GM12874 (cell line): ENCODE results near the gene MS4A7.

Experiments used
- CTCF ChIP-seq: IDR thresholded peaks from 2 replicates; pipeline ENCODE4 v1.5.1; 2011; ENCODE audit warnings: low read depth, mild to moderate bottlenecking, control low read depth, low read length, moderate library complexity; ENCODE audit not compliant: insufficient read depth

The MS4A7 gene

DNA sequence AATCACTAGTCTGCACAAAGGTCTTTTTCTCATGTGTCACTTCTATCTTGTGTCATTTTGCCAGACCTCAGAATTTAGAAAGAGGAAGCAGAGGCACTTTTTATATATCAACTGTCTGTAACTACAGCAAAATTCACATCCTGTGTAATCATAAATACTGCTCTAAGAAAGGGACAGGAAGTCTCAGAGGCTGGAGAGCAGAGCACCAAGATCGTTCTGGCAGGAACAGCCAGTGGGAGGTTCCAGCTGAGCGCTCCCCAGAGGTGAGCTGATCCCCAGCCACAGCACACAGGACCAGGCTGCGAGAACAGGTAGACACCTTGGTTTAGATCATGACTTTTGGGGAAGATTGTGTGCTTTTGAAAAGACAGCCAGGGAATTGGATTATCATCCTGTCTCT, at the start of gene MS4A7:
MS4A7 (plus strand) TSS at position 179 of the 400 bp plus-strand sequence. CDS start 4,610 bp downstream, outside the sequence.
- TF ChIP-seq CTCF: no peak

DNA sequence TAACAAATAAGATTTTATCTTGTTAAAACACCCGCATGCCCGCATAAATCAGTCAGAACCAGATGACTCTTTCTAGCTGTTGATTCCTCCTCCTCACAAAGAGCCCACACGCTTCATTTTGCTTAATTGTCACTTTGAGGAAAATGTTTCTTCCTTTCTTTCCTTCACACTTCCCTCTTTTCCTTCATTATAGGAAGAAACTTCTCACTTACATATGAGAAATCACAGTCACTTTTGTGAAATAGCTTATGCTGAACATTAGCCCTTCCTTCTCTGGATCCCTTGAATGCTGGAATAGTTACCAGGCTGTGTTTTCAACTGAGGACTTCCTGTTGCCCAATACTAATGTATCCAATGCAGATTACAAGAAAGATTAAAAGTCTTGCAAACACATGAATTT, 45.5 kb upstream of the MS4A7 start:
- no peak for TF ChIP-seq CTCF

DNA sequence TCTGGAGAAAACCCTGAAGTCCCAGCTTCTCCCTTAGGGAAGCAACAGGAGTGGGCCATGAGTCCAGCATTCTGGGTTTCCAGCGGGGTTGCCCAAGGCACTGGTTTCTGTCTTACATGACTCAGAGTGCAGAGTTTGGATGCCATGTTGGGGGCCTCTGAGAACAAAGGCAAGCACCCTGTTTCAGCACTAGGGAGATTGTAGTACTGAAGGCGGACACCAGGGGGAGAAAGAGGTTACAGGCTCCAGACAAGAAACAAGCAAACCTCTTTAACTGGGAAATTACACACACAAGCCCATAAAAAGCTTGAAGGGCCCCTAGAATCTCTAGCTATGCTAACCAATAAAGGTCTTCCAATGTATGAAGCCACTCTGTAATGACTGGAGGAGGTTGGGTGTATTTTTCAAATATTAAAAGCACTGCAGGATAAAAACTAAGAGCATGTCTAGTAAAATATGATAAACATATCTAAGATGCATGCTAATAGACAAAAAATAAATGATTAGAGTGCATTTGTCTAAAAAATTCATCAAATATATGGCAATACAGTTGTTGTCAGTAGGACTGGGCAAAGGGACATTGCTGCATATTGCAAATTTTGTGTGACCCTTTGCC, 44.2 kb upstream of the MS4A7 start:
- TF ChIP-seq CTCF: peak; percentile 86

DNA sequence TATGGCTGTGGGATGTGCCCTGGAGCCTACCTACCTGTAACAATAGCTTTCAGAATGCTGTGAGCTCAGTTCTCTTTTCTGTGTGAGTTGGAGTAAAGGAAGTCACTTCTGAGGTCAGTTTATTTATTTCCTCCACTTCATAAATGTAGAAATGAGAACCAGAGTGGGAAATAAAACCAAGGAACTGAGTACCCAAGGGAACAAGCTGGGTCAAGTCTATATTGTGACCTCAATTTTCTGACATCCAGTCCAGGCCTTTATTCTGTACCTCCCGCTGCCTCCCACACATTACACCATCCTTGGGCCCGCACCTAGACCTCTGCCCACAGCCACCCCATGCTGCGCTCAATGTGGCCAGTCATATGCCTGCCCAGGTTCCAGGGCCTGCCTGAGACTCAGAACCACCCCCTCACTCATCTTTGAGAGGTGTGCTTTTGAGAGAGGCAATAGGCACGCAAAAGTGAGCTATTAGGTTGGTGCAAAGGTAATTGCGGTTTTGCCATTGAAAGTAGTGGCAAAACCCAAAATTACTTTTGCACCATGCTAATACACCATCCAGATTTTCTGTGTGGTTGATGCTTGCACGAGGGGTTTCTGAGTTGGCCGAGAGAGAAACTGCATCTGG, 41.5 kb upstream of the MS4A7 start:
- TF ChIP-seq CTCF: no peak

DNA sequence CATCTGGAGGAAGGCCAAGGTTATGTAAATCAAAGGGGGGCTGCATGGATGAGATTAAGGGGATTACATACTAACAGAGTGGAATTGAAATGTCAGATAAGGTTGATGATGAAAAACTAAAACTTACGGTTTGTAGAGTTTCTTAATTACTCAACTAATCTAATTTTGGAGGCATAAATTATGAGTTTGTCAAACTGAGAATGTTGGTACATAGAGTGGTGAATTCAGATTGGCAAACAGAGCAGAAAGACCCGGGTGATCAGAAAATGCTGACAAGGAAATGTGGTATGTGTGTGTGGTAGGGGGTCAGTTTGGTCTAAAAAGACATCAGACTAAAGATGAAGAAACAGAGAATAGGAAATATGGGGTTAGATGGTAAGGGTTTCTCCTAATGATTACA, 40.3 kb upstream of the MS4A7 start:
- TF ChIP-seq CTCF: no peak

DNA sequence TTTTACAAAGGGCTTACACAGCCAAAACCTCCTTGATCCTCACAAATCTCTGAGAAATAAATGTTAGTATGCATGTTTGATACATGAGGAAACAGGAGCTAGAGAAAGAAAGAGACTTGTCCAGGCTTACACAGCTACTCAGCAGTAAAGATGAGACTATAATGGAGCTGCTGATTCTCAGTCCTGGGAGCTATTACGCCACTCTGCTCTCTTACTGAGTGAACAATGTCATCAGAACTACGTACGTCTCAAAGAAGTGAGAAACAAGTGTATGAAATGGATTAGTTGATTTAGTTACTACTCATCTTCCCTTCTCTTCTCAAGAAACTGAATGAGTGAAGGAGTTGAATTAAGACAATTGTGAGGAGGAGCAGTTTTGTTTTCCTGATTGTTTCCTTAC, 39.0 kb upstream of the MS4A7 start:
- TF ChIP-seq CTCF: no peak

- TF ChIP-seq CTCF: peak; percentile 52; the same call in 1 of the 2 replicates
Observed at GRCh38 chr11:60343094-60343704, 35.1 kb upstream of the MS4A7 start.
